NCI-H2196 treated with DMSO at 0.1 percent for 48 hours (cell line): Measurements from ENCODE around the gene ZNF423.

Experiments used
- DNase-seq: peaks from one replicate; lab custom pipeline; 2025; ENCODE audit not compliant: unreplicated experiment; lab: John Stamatoyannopoulos, UW

The ZNF423 gene

DNA sequence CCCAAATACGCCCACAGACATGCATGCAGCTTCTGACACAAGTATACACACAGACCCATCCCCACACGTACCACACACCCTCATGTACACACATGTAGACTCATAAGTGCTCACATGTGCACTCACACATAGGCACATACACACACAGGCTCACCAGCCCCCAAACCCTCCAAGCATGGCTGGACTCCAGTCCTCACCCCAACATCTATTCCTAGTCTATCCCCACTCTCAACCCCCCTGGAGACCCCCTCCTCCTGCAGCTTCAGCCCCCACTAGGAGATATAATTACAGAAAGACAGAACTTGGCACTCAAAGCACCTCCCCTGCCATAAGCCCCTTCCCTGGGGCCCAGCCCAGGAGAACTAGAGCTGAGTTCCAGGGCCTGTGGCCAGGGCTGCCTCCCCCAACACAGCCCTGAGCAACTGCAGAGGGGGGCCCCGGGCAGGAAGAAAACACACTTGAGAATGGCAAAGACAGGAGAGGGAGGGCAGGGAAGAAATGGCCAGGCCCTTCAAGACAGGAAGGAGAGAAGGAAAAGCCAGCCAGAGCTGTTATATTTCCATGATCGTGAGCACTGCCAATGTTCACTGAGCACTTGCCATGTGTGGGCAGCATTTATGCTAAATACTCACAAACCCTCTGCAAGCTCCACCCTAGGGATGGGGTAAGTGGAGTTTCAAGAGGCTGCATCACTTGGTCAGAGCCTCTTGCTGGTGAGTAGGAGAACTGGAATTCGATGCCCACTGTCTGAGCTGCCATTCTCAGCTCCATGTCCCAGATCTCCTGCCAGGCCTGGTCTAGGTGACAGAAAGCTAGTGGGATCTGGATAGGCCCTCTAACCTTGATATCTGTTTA is 224.5 kb downstream of the ZNF423 start:
- DNase-seq, result no peak

DNA sequence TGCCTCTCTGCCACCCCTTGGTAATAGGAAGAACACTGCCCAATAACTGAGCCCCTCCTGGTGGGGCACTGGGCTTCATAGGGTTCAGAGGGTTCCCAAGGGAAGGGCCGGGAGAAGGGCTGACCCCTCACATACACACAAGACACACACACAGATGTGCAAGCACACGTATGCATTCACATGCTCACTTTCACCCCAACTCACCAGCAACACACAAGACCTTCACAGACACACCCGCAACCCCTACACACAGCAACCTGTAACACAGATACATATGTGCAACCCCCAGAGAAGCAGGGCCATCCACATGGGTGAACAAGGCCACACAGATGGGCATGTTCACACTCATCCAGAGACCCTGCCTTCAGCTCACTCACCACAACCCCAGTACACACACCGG is 225.1 kb downstream of the ZNF423 start:
- DNase-seq, result no peak

- DNase-seq, result no peak
Measured at GRCh38 chr16:49629851-49630250, 226.1 kb downstream of the ZNF423 start.

DNA sequence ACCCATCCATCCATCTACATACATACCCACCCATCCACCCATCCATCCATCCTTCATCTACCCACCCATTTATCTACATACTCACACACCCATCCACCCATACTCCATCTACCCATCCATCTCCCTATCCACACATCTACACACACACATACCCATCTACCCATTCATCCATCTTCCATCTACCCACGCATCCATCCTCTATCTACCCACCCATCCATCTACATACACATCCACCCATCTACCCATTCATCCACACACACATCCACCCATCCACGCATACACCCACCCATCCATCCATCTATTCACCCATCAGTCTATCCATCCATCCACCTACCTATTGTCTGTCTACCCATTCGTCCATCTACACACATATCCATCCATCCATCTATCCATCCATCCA is 227.8 kb downstream of the ZNF423 start:
- DNase-seq, result no peak

DNA sequence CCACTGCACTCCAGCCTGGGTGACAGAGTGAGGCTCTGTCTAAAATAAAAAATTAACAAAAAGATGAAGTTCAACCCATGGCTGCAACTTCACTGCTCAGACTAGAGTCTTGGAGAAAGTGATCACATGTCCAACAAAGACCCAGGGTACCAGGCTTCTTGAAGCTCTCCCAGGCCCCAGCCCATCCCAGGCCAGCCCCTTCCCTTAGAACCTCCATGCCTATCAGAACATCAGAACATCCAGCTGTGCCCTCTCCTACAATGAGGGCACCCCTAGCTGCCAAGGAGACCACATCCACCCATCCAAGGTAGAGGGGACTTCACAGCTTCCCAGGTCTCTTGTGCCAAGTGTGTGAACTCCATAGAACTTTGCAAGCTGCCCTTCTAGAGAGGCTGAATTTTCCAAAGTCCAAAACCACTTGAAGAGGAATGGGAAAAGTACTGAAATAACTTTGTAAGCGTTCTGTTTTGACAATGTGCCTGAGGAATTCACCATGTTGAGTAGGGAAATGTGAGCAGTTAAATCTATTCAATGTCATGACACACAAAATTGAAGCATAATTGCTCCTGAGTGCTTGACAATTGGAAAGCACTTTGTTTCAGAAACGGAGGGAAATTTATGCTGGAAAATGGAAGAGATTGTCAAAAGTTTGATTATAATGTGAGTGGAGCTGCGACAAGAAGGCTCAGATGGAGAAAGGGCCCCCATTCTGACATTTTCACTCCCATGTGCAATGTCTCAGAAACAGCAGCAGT is 230.4 kb downstream of the ZNF423 start:
- no peak for DNase-seq

GRCh38 chr16:49623501-49624266 is 232.2 kb downstream of the ZNF423 start:
- DNase-seq, result no peak

DNA sequence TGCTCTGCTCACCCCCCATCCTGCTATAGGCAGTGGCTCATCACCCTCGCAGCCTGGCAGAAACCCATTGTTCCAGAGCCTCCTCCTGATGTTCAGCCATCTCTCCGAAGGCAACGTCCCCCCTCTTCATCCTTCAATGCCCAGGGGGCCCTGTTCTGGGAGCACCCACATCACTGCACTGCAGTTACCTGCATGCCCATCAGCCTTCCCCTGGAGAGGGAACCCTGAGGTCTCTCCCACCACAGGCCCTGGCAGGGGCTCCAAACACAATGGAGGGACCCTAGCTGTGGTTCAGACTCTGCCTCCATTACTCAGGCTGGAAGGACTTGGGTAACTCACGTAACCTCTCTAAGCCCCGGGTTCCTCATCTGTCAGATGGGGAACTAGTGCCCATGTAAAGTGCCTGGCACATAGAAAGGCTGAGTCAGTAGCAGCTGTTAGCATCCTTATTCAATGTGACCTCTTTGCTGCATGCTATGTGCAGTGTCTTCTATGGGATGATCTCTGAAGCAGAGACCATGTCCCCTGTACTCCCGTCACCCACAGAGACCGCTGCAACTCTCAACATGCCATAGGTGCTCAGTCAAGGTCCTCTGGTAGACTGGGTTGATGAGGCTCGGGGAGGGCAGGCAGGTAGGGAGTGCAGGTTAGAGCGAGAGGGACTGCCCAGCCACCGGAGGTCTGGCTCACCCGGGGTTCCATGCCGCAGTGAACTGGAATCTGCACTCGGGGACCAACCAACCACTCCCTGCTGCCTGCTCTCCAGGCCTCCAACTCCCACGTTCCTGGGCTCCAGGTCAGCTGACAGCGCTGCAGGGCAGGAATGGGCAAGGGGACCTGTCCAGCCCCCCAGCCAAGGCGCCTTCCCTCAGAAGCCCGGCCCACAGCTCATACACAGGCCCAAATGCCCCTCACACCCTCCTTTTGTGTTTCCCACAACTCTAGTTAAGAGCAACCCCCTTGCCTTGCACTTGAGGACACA is 233.2 kb downstream of the ZNF423 start:
- no peak for DNase-seq

DNA sequence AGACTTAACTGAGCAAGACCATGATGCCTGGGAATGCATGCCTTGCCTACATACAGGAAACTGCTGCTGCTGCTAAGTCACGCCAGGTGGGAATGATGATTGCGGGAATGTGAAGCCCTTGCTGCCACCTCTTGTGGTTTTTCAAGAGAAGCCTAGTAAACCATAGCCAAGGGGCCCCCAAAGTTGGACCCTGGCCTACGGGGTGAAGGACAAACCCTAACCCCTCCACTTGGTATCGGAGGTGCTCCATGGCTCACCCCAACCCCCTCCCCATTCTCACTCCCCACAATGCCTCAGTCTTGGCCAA is 233.9 kb downstream of the ZNF423 start:
- DNase-seq, result no peak

DNA sequence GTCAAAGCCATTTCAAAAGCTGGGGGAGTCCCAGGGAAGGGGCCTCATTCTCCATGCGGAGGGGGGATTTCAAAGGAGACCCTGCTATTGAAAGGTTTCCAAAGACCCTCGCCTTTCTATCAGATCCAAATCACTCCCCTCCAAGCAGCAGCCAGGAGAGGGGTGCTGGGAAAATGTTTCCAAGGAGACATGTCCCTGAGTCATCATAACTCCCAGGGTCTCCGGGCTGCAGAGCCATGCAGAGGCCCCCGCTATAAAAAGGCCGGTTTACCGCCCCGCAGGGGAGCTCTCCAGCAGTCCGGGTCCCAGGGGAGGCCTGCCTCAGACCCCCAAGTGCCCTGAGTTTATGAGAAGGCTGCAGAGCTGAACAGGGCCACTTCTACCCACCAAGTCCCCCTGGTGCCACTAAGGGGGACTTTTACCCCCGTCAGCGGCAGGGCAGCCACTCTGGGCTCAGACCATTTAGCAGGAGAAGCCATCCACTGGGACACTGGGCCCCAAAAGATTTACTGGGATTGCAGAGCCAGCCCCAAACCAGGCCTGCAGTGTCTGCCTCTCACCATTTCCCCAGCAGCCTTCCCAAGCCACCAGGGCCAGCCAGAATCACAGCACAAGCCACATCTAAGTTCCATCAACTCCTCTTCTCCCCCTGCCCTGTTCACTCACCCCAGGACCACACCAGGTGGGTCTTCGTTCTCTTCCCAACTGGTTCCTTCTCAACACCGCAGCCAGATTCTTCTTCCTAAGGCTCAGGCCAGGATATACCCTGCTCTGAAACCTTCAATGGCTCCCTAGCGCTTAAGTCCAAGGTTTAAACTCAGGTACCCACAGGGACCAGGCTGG is 234.4 kb downstream of the ZNF423 start:
- DNase-seq, result no peak

DNA sequence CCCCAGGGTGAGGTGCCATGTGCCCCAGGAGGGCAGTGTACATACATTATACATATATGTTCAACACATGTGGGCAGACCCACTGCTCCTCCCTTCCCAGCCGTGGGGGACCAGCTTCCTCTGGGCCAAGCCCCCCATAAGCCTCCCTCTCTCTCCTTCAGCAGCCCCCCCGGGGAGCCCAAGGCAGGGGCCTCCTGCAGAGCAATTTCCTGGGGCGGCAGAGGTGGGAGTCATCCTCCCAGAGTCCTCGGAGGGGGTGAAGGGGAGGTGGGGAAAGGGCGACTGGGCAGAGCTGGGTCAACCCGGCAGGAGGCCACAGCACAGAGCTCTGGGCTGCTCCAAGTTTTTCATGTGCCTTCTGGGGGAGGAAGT is 235.1 kb downstream of the ZNF423 start:
- no peak for DNase-seq

GRCh38 chr16:49620158-49620868 is 235.6 kb downstream of the ZNF423 start:
- DNase-seq, result no peak

DNA sequence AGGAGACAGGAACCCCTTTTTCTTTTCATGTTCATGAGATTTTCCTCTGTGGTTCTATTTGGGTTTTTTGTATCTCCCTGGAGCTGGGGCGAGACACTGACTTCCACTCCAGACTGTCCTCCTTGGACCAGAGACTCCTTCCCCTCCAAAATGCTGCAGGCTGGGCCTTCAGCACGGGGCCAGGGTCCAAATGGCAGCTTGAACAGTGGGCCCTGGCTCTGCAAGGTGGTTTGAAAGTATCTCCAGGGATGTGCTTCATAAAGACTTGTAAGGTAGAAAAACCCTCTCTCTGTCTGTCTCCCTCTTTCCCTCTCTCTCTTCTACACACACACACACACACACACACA is 236.1 kb downstream of the ZNF423 start:
- DNase-seq, result no peak

GRCh38 chr16:49618955-49619354 is 237.0 kb downstream of the ZNF423 start:
- DNase-seq, result no peak

GRCh38 chr16:49617710-49618330 is 238.1 kb downstream of the ZNF423 start:
- no peak for DNase-seq

- DNase-seq, result no peak
Measured at GRCh38 chr16:49617016-49617629, 238.8 kb downstream of the ZNF423 start.

DNA sequence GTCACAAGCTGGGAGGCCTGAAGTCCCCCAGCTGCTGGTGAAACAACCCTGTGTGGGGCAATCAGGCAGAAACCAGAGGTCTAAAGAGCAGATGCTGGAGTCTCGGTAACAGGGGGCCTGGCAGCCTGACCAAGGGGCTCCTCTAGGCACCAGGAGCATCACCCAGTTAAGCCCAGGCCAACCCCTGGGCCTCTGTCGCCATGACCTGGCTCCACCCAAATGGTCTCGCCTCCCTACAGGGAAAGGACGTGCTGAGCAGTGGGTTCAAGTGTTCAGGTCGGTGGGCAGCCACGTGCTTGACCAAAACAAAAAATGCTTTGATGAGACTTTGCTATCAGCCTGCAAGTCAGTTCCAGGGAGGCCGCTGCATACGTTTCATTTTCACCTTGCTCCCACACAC is 240.3 kb downstream of the ZNF423 start:
- no peak for DNase-seq

DNA sequence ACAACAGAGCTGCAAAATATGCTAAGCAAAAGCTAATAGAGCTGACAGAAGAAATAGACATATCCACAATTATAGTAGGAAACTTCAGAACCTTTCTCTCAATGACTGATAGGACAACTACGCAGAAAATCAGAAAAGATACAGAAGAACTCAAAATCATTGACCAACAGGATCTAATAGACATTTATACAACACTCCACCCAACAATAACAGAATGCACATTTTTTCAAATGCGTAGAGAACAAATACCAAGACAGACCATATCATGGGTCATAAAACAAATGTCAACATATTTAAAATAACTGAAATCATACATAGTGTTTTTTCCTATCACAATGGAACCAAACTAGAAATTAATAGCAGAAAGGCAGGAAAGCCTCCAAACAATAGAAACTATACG is 244.9 kb downstream of the ZNF423 start:
- no peak for DNase-seq

DNA sequence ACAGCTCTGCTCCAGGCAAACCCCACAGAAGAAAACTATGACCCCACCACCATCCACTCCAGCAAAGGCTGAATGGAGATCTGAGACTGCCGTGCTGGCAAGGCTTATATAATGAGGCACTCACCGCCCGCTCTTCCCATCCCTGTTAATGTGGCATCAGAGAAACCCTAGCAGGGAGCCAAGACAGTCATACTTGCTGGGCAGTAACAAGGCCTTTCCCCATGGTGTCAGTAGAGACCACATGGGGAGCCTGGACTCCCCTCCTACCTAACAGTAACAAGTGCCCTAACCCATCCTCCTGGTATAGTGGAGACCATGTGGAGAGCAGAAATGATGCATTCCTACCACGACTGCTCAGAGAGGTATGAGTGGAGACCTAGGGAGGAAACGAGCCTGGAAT is 247.1 kb downstream of the ZNF423 start:
- DNase-seq, result no peak
